Ishikawa (cell line): ENCODE data around the gene LTO1.

Experiments used
- EGR1 ChIP-seq: IDR thresholded peaks from 2 replicates; pipeline ENCODE4 v1.6.1; 2012
- FOXM1 ChIP-seq: IDR thresholded peaks from 2 replicates; pipeline ENCODE4 v1.6.1; 2012; ENCODE audit warnings: low read depth, borderline replicate concordance

GRCh38 chr11:69644071-69644961 lies 30.8 kb downstream of the LTO1 start:
- no peak for TF ChIP-seq FOXM1
- TF ChIP-seq EGR1 = no peak
